ENCODE data around the gene IFNGR2. TPM values are rescaled to one million over a fixed set of nuclear protein-coding genes. Genes with fewer than 3 reads are reported as not detected.
A peak's percentile ranks its signal among the peaks of the same experiment; 100 is the strongest.

The IFNGR2 gene
- total and polyA plus RNA-seq, 2 of the 8 experiments (the other 6 are each of a cell fraction or from before 2014, with no cell fraction given) = 36.0 to 46.4 TPM

DNA sequence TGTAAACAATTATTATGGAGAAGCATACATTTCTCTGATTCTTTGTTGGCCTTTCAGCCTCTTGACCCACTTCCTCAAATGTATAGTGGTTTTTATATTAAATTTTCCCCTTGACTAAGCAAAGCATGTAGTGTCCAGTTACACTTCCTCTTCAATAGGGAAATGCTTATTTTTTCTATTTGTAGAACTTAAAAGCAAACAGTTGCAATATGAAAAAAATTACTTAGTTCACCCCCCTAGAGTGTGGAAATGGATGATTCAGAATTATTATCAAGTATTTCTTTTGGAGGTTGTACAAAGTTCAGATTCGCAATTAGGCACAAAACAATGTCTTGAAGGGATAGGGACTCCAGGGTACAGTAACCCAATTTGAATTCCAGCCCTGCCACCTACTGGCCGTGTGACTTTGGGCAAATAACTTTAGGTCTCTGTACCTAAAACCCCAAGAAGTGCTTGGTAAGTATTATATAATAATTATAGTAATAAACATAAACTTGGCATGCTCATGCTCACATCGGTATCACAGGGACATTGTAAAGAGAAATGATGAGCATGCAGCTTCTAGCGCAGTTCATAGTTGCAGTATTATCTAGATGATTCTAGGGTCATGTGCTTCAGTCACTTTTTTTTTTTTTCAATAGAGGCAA is 28.6 kb upstream of the IFNGR2 start:
- no peak overlapping the region for H3K23ac ChIP-seq (ENCODE audit: insufficient read length)
- H3K4me3 ChIP-seq (ENCODE audit: extremely low read depth in 1 of 4, insufficient read depth in 2 of 4, low read depth in 3 of 4, low read length in 4 of 4) = no peak overlapping the region
- no peak overlapping the region for H4K5ac ChIP-seq (ENCODE audit: insufficient read length, low read depth, low read length)
- H2BK12ac ChIP-seq (ENCODE audit: low read depth, low read length) = no peak overlapping the region
- no peak for FAIRE-seq
- no peak overlapping the region for H2BK20ac ChIP-seq (ENCODE audit: low read length)
- H3K36me3 ChIP-seq (ENCODE audit: control insufficient read depth in 2 of 4, insufficient read depth in 4 of 4, low read length in 3 of 4) = no peaks in the 10 kb centered on the region
- H3K79me2 ChIP-seq (ENCODE audit: control insufficient read depth in 1 of 2, insufficient read depth in 2 of 2, low read length in 2 of 2) = no peaks in the 10 kb centered on the region
- no peaks in the 10 kb centered on the region for H4K20me1 ChIP-seq (replicated peaks in 1 of 2; ENCODE audit: control insufficient read depth in 1 of 2, insufficient read depth in 2 of 2, low read length in 2 of 2)
- no peak overlapping the region for H2BK120ac ChIP-seq (replicated peaks; ENCODE audit: low read depth, low read length)
- no peak overlapping the region for H3K9ac ChIP-seq (replicated peaks in 1 of 4; ENCODE audit: extremely low read depth in 1 of 4, low read depth in 3 of 4, low read length in 3 of 4)
- no peak overlapping the region for H4K8ac ChIP-seq (ENCODE audit: extremely low read depth, insufficient read depth, low read length)
- no peak overlapping the region for H3K14ac ChIP-seq (ENCODE audit: insufficient read length)
- ChIA-PET POLR2A (ENCODE audit: partially characterized antibody) (interaction anchor here (2.5 kb wide), 1 partner anchor 13 kb away, joined by 10 read pairs; no protein-coding TSS in a partner anchor), CTCF (ENCODE audit: partially characterized antibody) (interaction anchor here (0.6 to 2.9 kb wide), 14 partner anchors 8 to 175 kb away, joined by 3 to 18 read pairs (median 4); no protein-coding TSS in a partner anchor)
- no peak overlapping the region for H3K27ac ChIP-seq (ENCODE audit: low read depth, low read length)
- no peak overlapping the region for H2AFZ ChIP-seq (ENCODE audit: low read length)
- H3K9me3 ChIP-seq (ENCODE audit: insufficient read depth in 2 of 2, low read depth in 1 of 2, low read length in 1 of 2) = peaks cover 6 to 8% of the 10 kb centered on the region in 2 experiments
- H3K23me2 ChIP-seq (ENCODE audit: low read depth, low read length) = no peaks in the 10 kb centered on the region
- no peak overlapping the region for H2BK5ac ChIP-seq (ENCODE audit: low read depth, low read length)
- H2AK5ac ChIP-seq (ENCODE audit: low read depth, low read length) = no peak overlapping the region
- no peak for DNase-seq (ENCODE audit: low read depth in 1 of 2, low spot score in 2 of 2)
- H3K4ac ChIP-seq (replicated peaks; ENCODE audit: insufficient read length, low read depth, low read length) = no peak overlapping the region
- no peaks in the 10 kb centered on the region for H3K79me1 ChIP-seq (ENCODE audit: low read depth, low read length)
- H3K4me2 ChIP-seq (ENCODE audit: insufficient read depth in 1 of 2, low read depth in 2 of 2, low read length in 2 of 2) = no peak overlapping the region
- no peak overlapping the region for H3K56ac ChIP-seq (replicated peaks; ENCODE audit: insufficient read length, low read depth, low read length)
- WGBS, 2 experiments (ENCODE audit: extremely low coverage in 1 of 2, insufficient coverage in 1 of 2, insufficient read length in 1 of 2, insufficient replicate concordance in 2 of 2, low coverage in 1 of 2, low lambda C conversion rate in 2 of 2, missing lambda C conversion rate in 1 of 2) = 45% methylated on average over 4 of the region's 4 CpGs; no CpG with 5 or more reads in 1 of the 2 experiments
- H3K27me3 ChIP-seq (replicated peaks in 1 of 4; ENCODE audit: control insufficient read depth in 3 of 4, extremely low read depth in 1 of 4, insufficient read depth in 3 of 4, low read length in 3 of 4) = no peaks in the 10 kb centered on the region
- H4K91ac ChIP-seq (replicated peaks; ENCODE audit: insufficient read length, low read length) = no peak overlapping the region
- H2BK15ac ChIP-seq (ENCODE audit: low read length) = no peak overlapping the region
- H3K4me1 ChIP-seq (replicated peaks in 1 of 4; ENCODE audit: control insufficient read depth in 3 of 4, insufficient read depth in 4 of 4, low read length in 3 of 4) = peaks cover 0 to 2% (median 0%) of the 10 kb centered on the region in 4 experiments; a peak in 1 of 7 replicates
- H3K18ac ChIP-seq (ENCODE audit: extremely low read depth, low read length) = no peak overlapping the region
- TF ChIP-seq TAF1 (IDR thresholded peaks at IDR 0.05; ENCODE audit: low read depth, low read length) (no peak), BRCA1 (IDR thresholded peaks at IDR 0.05; ENCODE audit: low read depth, low read length) (no peak), CEBPB (IDR thresholded peaks at IDR 0.05; ENCODE audit: low read depth, low read length) (no peak), SIN3A (conservative IDR thresholded peaks at IDR 0.05 in 1 of 2, IDR thresholded peaks at IDR 0.05 in 1 of 2; ENCODE audit: low read depth in 1 of 2, low read length in 2 of 2) (no peak), RXRA (IDR thresholded peaks at IDR 0.05; ENCODE audit: insufficient read depth, low read depth, low read length) (no peak), PHF8 (conservative IDR thresholded peaks at IDR 0.05; ENCODE audit: low read depth, low read length) (no peak), RAD21 (IDR thresholded peaks at IDR 0.05 in 1 of 2, conservative IDR thresholded peaks at IDR 0.05 in 1 of 2; ENCODE audit: low read depth in 2 of 2, low read length in 2 of 2) (peak; percentile 79 to 85), TEAD4 (IDR thresholded peaks at IDR 0.05; ENCODE audit: low read depth, low read length) (0 out of 2 replicates have a peak, but pooled peaks have one; percentile 24), POLR2A (IDR thresholded peaks at IDR 0.05; ENCODE audit: control extremely low read depth in 1 of 2, low read depth in 2 of 2, low read length in 2 of 2) (no peak)
- TF ChIP-seq, protein P1, sequence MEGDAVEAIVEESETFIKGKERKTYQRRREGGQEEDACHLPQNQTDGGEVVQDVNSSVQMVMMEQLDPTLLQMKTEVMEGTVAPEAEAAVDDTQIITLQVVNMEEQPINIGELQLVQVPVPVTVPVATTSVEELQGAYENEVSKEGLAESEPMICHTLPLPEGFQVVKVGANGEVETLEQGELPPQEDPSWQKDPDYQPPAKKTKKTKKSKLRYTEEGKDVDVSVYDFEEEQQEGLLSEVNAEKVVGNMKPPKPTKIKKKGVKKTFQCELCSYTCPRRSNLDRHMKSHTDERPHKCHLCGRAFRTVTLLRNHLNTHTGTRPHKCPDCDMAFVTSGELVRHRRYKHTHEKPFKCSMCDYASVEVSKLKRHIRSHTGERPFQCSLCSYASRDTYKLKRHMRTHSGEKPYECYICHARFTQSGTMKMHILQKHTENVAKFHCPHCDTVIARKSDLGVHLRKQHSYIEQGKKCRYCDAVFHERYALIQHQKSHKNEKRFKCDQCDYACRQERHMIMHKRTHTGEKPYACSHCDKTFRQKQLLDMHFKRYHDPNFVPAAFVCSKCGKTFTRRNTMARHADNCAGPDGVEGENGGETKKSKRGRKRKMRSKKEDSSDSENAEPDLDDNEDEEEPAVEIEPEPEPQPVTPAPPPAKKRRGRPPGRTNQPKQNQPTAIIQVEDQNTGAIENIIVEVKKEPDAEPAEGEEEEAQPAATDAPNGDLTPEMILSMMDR (IDR thresholded peaks at IDR 0.05; ENCODE audit: control extremely low read depth in 1 of 3, insufficient read depth in 1 of 3, low read depth in 1 of 3, low read length in 3 of 3) = peak; percentile 35 to 70 (median 58)
